ENCODE measurements around the gene DPEP2. TPM values are rescaled to one million over a fixed set of nuclear protein-coding genes. Genes with fewer than 3 reads are reported as not detected.
"Not testable (repeated sequence)": the region's sequence is repeated elsewhere in the genome, so short reads cannot be mapped to it uniquely, and the experiment has no call there.

The DPEP2 gene
- total RNA-seq, 1 donor from 2014 or later: not detected

DNA sequence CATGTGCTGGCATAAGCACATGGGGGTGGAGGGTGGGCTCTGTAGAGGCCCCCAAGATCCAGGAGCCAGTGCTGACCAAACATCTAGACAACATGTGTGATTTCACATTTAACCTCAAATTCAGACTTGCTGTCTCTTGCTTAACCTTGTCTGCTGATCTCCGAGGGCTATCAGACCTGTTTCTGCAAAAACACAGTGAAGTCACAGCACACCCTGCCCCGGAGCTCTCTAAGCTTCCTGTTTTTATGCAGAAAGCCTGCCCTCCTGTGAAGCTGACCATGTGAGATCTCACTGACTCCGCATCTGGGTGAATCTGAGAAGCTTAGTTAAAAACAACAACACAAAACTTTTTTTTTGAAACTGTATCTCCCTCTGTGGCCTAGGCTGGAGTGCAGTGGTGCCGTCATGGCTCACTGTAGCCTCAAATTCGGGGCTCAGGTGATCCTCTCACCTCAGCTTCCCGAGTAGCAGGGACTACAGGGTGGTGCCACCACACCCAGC, 6.6 kb upstream of the DPEP2 start:
- DNase-seq (ENCODE audit: low read depth, low spot score): peak; percentile 71

- no peak for DNase-seq (ENCODE audit: low read depth, low spot score)
These were observed 5.9 kb upstream of the DPEP2 start for GRCh38 chr16:68005211-68005610.

DNA sequence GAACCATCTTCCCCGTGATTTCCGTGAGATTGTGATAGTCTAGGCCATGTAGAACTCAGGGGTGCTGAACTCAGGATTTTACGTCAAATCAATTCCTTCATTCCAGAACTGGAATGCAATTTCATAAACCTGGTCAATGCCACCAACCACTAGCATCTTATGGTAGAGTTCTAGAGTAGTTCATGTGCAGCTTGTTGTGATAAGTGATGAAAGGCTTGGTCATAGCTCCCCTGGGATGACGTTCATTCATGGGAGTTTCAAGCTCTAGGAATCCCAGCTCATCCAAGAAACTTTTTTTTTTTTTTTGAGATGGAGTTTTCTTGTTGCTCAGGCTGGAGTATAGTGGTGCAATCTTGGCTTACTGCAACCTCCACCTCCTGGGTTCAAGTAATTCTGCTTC, 3.7 kb upstream of the DPEP2 start:
- no peak for DNase-seq (ENCODE audit: low read depth, low spot score)

DNA sequence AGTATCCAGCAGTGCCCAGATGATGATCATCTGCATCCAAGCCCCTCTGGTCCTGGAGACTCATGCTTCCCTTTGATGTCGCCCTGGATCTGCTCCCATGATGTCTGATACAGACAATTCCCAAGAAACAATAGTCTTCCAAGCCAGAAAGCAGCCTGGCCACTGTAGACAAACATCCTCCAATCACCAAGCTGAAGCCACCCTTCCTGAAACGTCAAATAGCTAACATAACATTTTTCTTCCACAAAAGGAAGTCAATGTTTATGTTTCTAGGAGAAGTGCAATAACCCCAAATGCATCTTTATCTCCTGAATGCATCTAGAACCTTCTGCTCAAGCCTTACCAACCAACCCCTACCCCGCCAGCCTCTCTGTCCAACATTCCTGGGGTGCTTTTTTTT, 1.2 kb upstream of the DPEP2 start:
- no peak for DNase-seq (ENCODE audit: low read depth, low spot score)

DNA sequence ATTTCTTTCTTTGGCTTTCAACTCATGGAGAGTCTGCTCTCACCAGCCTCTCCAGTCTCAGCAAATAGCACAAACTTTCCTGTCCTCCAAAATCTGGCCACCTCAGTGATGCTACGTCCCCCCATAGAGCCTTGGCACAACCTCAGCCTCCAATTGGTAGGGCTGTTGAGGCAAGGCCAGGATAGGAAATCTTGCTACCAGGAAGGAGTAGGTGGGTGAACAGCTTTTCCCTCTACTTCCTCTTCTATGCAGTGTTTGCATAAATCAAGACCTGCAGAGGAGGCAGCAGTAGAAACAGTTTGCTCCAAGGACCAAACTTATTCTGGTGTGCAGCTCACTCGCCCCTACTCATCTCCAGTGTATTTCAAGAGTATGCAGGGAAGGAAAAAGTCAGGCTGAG, 701 bp upstream of the DPEP2 start:
- DNase-seq (ENCODE audit: low read depth, low spot score): no peak

DNA sequence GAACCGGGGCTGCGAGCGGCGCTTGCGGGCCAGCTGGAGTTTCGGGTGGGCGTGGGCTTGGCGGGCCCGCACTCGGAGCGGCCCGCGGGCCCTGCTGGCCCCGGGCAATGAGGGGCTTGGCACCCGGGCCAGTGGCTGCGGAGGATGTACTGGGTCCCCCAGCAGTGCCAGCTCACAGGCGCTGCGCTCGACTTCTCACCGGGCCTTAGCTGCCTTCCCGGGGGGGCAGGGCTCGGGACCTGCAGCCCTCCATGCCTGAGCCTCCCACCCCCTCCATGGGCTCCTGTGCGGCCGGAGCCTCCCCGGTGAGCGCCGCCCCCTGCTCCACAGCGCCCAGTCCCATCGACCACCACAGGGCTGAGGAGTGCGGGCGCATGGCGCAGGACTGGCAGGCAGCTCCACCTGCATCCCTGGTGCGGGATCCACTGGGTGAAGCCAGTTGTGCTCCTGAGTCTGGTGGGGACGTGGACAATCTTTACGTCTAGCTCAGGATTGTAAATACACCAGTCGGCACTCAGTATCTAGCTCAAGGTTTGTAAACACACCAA, 979 bp downstream of the DPEP2 start:
- not testable (repeated sequence) for DNase-seq (ENCODE audit: low read depth, low spot score)

GRCh38 chr16:67996666-67997065, 2.6 kb downstream of the DPEP2 start:
- DNase-seq (ENCODE audit: low read depth, low spot score): no peak

- DNase-seq (ENCODE audit: low read depth, low spot score): no peak
These were observed 3.9 kb downstream of the DPEP2 start for GRCh38 chr16:67995423-67995822.

GRCh38 chr16:67994040-67994408, 5.3 kb downstream of the DPEP2 start:
- DNase-seq (ENCODE audit: low read depth, low spot score): not testable (repeated sequence)

DNA sequence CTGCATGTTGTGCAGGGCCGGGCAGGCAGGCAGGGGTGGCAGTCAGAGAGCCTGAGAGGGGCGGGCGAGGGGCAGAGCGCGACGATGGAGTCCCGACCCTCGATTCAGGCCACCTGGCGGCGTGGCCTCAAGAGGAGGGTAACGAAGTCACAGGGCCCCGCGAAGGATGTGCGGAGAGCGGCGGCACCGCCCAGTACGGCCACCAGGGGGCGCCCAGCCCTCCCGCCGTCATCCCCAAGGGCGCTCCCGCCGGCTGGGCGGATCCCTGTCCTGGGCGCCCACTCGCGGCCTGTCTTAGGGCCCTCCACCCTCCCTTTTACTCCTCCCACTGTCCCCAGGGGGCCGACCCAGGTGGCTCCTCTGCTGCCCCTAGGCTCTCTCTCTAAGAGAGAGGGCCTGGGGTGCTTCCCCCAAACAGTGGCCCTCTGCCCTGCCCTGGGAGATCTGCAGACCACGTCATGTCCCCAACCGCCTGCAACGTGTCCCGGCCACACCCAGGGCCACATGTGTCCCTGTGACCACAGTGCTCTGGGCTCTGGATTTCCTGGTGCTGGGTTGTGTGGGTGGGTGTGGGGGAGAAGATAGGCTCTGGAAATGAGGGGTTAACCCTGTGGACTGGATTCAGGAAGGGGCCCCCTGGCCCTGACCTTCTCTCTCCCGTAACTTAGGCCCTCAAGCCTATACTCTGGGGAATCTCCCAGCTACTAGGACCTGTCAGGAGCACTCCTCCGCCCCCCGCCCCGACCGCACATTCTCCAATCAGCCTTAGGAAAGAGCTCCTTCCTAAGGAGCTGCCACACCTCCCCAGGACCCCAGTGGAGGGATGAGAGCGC, 5.9 kb downstream of the DPEP2 start:
- no peak for DNase-seq (ENCODE audit: low read depth, low spot score)

- DNase-seq (ENCODE audit: low read depth, low spot score): no peak
These were observed 6.5 kb downstream of the DPEP2 start for GRCh38 chr16:67992661-67993206.

GRCh38 chr16:67990018-67990386, 9.3 kb downstream of the DPEP2 start:
- DNase-seq (ENCODE audit: low read depth, low spot score): no peak

- DNase-seq (ENCODE audit: low read depth, low spot score): no peak
These were observed 9.8 kb downstream of the DPEP2 start for GRCh38 chr16:67989322-67990017.

- no peak for DNase-seq (ENCODE audit: low read depth, low spot score)
These were observed 10.6 kb downstream of the DPEP2 start for GRCh38 chr16:67988675-67989074.

DNA sequence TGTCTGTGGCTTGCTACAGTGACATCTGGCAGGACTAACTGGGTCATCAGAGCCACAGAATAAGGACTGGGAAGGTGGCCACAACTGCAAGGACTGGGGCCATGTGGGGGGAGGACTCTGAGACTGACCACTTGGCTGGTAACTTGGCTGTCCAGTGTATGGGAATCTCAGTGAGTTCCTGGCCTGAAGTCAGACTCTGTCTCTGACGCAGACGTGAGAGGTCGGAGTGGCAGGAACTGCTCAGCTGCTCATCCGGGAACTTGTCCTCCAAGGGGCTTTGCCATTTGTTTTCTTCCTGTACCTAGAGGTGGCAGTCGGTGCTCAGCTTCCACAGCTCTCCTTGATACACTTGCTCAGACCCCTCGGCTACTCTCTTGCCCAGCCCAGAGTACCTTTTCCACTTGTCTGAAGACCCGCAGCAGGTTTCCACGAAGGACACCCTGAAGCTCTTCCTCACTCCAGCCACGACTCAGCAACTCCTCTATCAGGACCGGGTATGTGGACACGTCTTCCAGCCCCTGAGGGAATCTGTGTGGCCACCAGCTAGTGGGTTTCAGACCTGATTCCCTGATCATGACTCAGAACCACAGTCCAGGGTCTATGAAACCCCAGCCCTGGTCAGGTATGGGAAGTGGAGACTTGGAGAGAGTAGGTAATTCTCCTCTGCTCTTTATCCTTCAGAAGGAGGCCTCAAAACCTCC, 11.7 kb downstream of the DPEP2 start:
- DNase-seq (ENCODE audit: low read depth, low spot score): no peak

GRCh38 chr16:67986949-67987348, 12.3 kb downstream of the DPEP2 start:
- no peak for DNase-seq (ENCODE audit: low read depth, low spot score)

DNA sequence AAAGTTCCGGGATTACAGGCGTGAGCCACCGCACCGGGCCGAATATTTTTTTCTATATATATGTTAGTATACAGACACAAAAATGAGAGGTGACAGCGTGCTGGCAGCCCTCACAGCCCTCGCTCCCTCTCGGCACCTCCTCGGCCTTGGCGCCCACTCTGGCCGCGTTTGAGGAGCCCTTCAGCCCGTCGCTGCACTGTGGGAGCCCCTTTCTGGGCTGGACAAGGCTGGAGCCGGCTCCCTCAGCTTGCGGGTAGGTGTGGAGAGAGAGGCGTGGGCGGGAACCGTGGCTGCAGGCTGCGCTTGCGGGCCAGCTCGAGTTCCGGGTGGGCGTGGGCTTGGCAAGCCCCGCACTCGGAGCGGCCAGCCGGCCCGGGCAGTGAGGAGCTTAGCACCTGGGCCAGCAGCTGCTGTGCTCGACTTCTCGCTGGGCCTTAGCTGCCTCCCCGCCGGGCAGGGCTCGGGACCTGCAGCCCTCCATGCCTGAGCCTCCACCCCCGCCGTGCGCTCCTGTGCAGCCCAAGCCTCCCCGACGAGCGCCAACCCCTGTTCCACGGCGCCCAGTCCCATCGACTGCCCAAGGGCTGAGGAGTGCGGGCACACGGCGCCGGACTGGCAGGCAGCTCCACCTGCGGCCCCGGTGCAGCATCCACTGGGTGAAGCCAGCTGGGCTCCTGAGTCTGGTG, 17.1 kb downstream of the DPEP2 start:
- no peak for DNase-seq (ENCODE audit: low read depth, low spot score)

GRCh38 chr16:67979955-67980678, 19.2 kb downstream of the DPEP2 start, which contains the start of gene DPEP3:
Gene DPEP3 (minus strand): TSS chr16:67980499. CDS start chr16:67980380, 119 bp downstream.
- no peak for DNase-seq (ENCODE audit: low read depth, low spot score)

DNA sequence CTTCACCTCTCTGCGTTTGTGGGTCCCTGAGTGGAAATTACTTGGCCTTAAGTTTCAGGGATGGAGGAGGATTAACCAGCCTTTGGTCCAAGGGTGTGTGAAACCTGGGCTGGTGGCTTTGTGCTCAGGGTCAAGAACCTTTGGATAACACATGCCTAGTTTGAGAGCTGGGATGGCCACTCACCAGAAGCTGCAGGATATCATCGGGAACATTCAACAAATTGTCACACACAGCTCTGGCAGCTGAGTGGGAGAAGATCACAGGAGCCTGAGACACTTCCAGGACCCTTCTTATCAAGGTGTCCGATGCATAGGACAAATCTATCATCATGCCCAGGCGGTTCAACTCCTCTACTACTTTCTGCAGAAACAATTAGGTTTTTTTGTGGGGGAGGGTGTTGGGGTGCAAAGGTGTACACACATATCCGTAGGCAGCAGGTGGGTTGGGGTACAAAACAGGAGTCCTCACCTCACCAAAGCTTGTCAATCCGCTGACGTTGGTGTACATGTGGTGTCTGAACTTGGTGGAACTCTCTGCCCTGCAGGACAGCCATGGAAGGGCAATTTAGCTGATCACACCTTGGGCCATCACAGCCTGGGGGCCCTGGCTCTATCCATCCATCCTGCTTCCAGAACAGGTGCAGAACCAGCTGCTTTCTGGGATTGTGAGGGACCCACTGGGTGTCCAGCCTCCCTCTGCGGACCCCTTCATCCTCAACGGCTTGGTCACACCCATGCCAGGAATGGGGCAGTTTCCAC, 21.6 kb downstream of the DPEP2 start:
- no peak for DNase-seq (ENCODE audit: low read depth, low spot score)

All from pulmonary artery endothelial cell (primary cell).